CD14-positive monocyte (primary cell): ENCODE measurements around the gene RANBP3. TPM values are rescaled to one million over a fixed set of nuclear protein-coding genes. Genes with fewer than 3 reads are reported as not detected.

Experiments used
- DNase-seq, 3 donors: peaks; one replicate each; pipeline ENCODE4 v3.0.0-alpha.2; 2011 to 2022
- H2AFZ ChIP-seq: 2 replicates; pipeline ENCODE4 v1.6.0; 2012; ENCODE audit warnings: mild to moderate bottlenecking, low read depth, low read length, inconsistent platforms; ENCODE audit not compliant: insufficient read depth, poor library complexity, severe bottlenecking
- H3K27ac ChIP-seq, 2 donors: 1 replicate in 1 of 2; 2 replicates in 1 of 2; pipeline ENCODE4 v1.5.1; 2012 to 2013; ENCODE audit warnings: low read length in 2 of 2, control low read depth in 1 of 2, inconsistent platforms in 1 of 2, low read depth in 1 of 2, mild to moderate bottlenecking in 1 of 2
- H3K27me3 ChIP-seq, 2 donors: one replicate each; pipeline versions ENCODE4 v1.6.0 to v1.6.1; 2011 to 2013; ENCODE audit warnings: low read length in 2 of 2; ENCODE audit not compliant: control insufficient read depth in 2 of 2, insufficient read depth in 2 of 2
- H3K36me3 ChIP-seq, 2 donors: replicated peaks in 1 of 2; 1 replicate in 1 of 2; 2 replicates in 1 of 2; pipeline versions ENCODE4 v1.5.1 to v1.6.1; 2012 to 2013; ENCODE audit warnings: low read length in 2 of 2, control low read depth in 1 of 2, inconsistent platforms in 1 of 2, mild to moderate bottlenecking in 1 of 2; ENCODE audit not compliant: insufficient read depth in 2 of 2, control insufficient read depth in 1 of 2
- H3K4me1 ChIP-seq, 2 donors: 1 replicate in 1 of 2; 2 replicates in 1 of 2; pipeline versions ENCODE4 v1.5.1 to v1.6.1; 2012 to 2013; ENCODE audit warnings: low read length in 2 of 2, control low read depth in 1 of 2, inconsistent platforms in 1 of 2, mild to moderate bottlenecking in 1 of 2, moderate library complexity in 1 of 2; ENCODE audit not compliant: insufficient read depth in 2 of 2, control insufficient read depth in 1 of 2
- H3K4me2 ChIP-seq: replicated peaks from 2 replicates; pipeline ENCODE3; 2012; ENCODE audit warnings: low read length, moderate library complexity, mild to moderate bottlenecking; ENCODE audit not compliant: poor library complexity, severe bottlenecking; ENCODE audit errors: extremely low read depth
- H3K4me3 ChIP-seq, 3 experiments: fragments of 200-600 bp in 1 of 3; sonication (generic) in 1 of 3; replicated peaks in 1 of 3; 1 replicate in 2 of 3; 2 replicates in 1 of 3; pipeline ENCODE4 v1.5.1; 2011 to 2013; ENCODE audit warnings: low read length in 3 of 3, mild to moderate bottlenecking in 3 of 3, control low read depth in 2 of 3, low read depth in 2 of 3, inconsistent platforms in 1 of 3, moderate library complexity in 1 of 3
- H3K79me2 ChIP-seq: 2 replicates; pipeline ENCODE4 v1.6.0; 2012; ENCODE audit warnings: mild to moderate bottlenecking, control low read depth, inconsistent platforms, low read length, moderate library complexity; ENCODE audit not compliant: insufficient read depth
- H3K9ac ChIP-seq: 2 replicates; pipeline ENCODE4 v1.6.0; 2017; ENCODE audit warnings: low read length, mild to moderate bottlenecking; ENCODE audit not compliant: insufficient read depth, poor library complexity, severe bottlenecking
- H3K9me3 ChIP-seq, 2 donors: replicated peaks in 1 of 2; 1 replicate in 1 of 2; 2 replicates in 1 of 2; pipeline versions ENCODE4 v1.5.1 to v1.6.1; 2012 to 2013; ENCODE audit warnings: low read length in 2 of 2, control low read depth in 1 of 2; ENCODE audit not compliant: control insufficient read depth in 1 of 2, insufficient read depth in 1 of 2
- H4K20me1 ChIP-seq: 2 replicates; pipeline ENCODE4 v1.6.0; 2012; ENCODE audit warnings: mild to moderate bottlenecking, low read length, control low read depth, moderate library complexity; ENCODE audit not compliant: insufficient read depth
- H3K27ac Mint-ChIP-seq, 7 donors: one replicate each; pipeline ENCODE4 v1.8.0; 2020; ENCODE audit warnings: mild to moderate bottlenecking in 7 of 7, mixed read lengths in 7 of 7, moderate library complexity in 6 of 7, inconsistent platforms in 2 of 7
- H3K27me3 Mint-ChIP-seq, 3 donors: one replicate each; pipeline ENCODE4 v1.8.0; 2021 to 2022; ENCODE audit warnings: low read depth in 3 of 3, mild to moderate bottlenecking in 3 of 3, mixed read lengths in 3 of 3, moderate library complexity in 3 of 3, inconsistent platforms in 1 of 3
- H3K36me3 Mint-ChIP-seq, 2 donors: one replicate each; pipeline ENCODE4 v1.8.0; 2020; ENCODE audit warnings: mixed read lengths in 2 of 2, inconsistent platforms in 1 of 2, mild to moderate bottlenecking in 1 of 2
- H3K4me1 Mint-ChIP-seq: one replicate; pipeline ENCODE4 v1.8.0; 2020; ENCODE audit warnings: mild to moderate bottlenecking, mixed read lengths
- H3K4me3 Mint-ChIP-seq, 2 donors: one replicate each; pipeline ENCODE4 v1.8.0; 2020; ENCODE audit warnings: mild to moderate bottlenecking in 2 of 2, mixed read lengths in 2 of 2, moderate library complexity in 1 of 2
- H3K9me3 Mint-ChIP-seq, 7 donors: one replicate each; pipeline ENCODE4 v1.8.0; 2020 to 2022; ENCODE audit warnings: mixed read lengths in 7 of 7, mild to moderate bottlenecking in 6 of 7, moderate library complexity in 6 of 7, inconsistent platforms in 2 of 7
- CTCF ChIP-seq: fragments of 200-600 bp; IDR thresholded peaks from one replicate; pipeline ENCODE4 v1.8.0; 2022; ENCODE audit warnings: antibody characterized with exemption, mild to moderate bottlenecking
- WGBS: methylation state at CpG from one replicate; pipeline ENCODE4 v1.1.5; 2013; ENCODE audit warnings: missing lambda C conversion rate; ENCODE audit not compliant: insufficient coverage; 5-methylcytosine and 5-hydroxymethylcytosine counted together
- intact Hi-C, 2 donors: fragments of 100-400 bp; cut with micrococcal nuclease; formaldehyde crosslinking; loops; one replicate each; pipeline versions ENCODE4 v1.15.0 to v1.15.1; 2023
- polyA plus RNA-seq, 3 donors: library from polyadenylated mRNA; depleted of rRNA in 1 of 3; unstranded in 2 of 3; stranded (reverse) in 1 of 3; fragments of 300-500 nt in 2 of 3; fragments of >200 nt in 1 of 3; fragmentation: Illumina TruSeq in 2 of 3; gene quantifications; 1 replicate in 2 of 3; 2 replicates in 1 of 3; pipeline ENCODE4 v1.2.3, GENCODE V29; 2012 to 2021

RANBP3 gene
- polyA plus RNA-seq, 3 donors, result 4.5 to 49.5 (median 8.1) TPM

DNA sequence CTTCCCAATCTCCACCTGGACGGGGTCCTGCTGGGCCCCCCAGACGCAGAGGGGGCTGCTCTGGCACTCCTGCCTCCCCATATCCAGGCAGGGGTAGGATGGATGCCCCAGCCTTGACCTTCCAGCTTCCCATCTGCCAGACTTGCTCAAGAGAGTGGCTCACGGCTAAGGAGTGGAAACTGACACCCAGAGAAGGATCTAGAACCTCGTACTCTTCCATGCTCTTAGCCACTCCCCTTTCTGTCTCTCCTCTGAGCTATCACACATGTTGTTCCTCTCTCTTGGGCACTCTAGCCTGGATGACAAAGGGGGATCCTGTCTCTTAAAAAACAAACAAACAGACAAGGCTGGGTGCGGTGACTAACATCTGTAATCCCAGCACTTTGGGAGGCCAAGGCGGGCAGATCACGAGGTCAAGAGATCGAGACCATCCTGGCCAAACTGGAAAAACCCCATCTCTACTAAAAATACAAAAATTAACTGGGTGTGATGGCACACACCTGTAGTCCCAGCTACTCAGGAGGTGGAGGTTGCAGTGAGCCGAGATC lies 95.4 kb downstream of the RANBP3 start:
- Histone ChIP-seq H3K4me2 (no peak overlapping the region), H3K4me1 (no peaks in the 10 kb centered on the region), H3K9me3 (no peaks in the 10 kb centered on the region), H3K9ac (no peak overlapping the region), H3K79me2 (no peaks in the 10 kb centered on the region), H3K36me3 (no peaks in the 10 kb centered on the region), H3K27ac (no peak overlapping the region), H3K4me3 (no peak overlapping the region), H2AFZ (no peak overlapping the region), H4K20me1 (no peaks in the 10 kb centered on the region), H3K27me3 (peaks cover 0 to 8% of the 10 kb centered on the region in 2 donors)
- Mint-ChIP-seq H3K36me3 (no peaks in the 10 kb centered on the region), H3K4me3 (peak overlapping the region; percentile 31 to 35), H3K4me1 (peaks cover 6% of the 10 kb centered on the region), H3K9me3 (peaks cover 0 to 4% (median 0%) of the 10 kb centered on the region in 7 donors), H3K27me3 (peaks cover 22 to 27% (median 26%) of the 10 kb centered on the region in 3 donors), H3K27ac (no peak overlapping the region)
- no peak for DNase-seq
- intact Hi-C loops, result no loop called here
- WGBS, result 67% methylated on average over 6 of the region's 9 CpGs
- no peak for TF ChIP-seq CTCF

DNA sequence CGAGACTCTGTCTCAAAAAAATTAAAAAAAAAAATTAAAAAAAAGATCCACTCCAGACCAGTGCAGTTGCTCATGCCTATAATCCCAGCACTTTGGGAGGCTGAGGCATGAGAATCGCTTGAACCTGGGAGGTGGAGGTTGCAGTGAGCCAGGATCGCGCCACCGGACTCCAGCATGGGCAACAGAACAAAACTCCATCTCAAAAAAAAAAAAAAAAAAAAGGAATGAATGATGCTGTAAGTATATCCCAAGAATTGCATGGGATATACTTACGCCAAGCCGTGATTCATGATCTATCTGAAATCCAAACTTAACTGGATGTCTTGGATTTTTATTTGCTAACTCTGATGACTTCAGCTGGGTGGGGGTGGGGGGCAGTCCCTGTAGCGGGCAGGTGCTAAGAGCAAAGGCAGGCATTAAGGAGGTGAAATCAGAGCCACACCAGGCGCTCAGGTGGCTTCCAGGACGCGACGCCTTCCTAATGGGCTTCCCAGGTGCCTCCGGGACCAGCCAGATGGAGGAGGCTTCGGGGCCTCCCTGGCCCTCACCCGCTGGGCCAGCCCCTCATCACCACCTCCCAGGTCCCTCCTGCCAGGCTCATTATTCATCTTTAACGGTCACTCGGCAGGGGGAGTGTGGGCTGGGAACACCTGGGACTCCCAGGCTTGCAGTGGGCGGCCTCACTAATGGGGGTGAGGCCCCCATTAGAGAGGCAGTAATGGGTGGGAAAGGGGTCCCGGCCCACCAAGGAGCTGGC lies 96.2 kb downstream of the RANBP3 start:
- no peak overlapping the region for H3K27ac ChIP-seq
- no peaks in the 10 kb centered on the region for H3K79me2 ChIP-seq
- no peak overlapping the region for H2AFZ ChIP-seq
- Mint-ChIP-seq H3K36me3 (no peaks in the 10 kb centered on the region), H3K9me3 (peaks cover 0 to 4% (median 0%) of the 10 kb centered on the region in 7 donors), H3K4me3 (peak overlapping the region in 1 of 2 donors; percentile 11), H3K27ac (no peak overlapping the region), H3K4me1 (peaks cover 6% of the 10 kb centered on the region), H3K27me3 (peaks cover 22 to 27% (median 26%) of the 10 kb centered on the region in 3 donors)
- H3K4me1 ChIP-seq, result no peaks in the 10 kb centered on the region
- no peak overlapping the region for H3K4me2 ChIP-seq
- no peaks in the 10 kb centered on the region for H3K9me3 ChIP-seq
- H4K20me1 ChIP-seq, result no peaks in the 10 kb centered on the region
- no peak for TF ChIP-seq CTCF
- peaks cover 0 to 8% of the 10 kb centered on the region in 2 donors for H3K27me3 ChIP-seq
- WGBS, result 53% methylated on average over 7 of the region's 19 CpGs
- H3K4me3 ChIP-seq, result no peak overlapping the region
- H3K36me3 ChIP-seq, result no peaks in the 10 kb centered on the region
- intact Hi-C loops, result no loop called here
- no peak for DNase-seq
- no peak overlapping the region for H3K9ac ChIP-seq
